Stimulated activated CD4-positive, alpha-beta T cell treated with anti-CD3 and anti-CD28 coated beads, Interleukin-2, amount 100 ng/mL, for 24 hours (primary cell): ENCODE results near the gene DPEP2.
"Not testable (repeated sequence)": the region's sequence is repeated elsewhere in the genome, so short reads cannot be mapped to it uniquely, and the experiment has no call there.

Source experiments
- DNase-seq, 2 donors: peaks; one replicate each; pipeline ENCODE4 v3.0.0-alpha.2; 2020

DPEP2 gene

DNA sequence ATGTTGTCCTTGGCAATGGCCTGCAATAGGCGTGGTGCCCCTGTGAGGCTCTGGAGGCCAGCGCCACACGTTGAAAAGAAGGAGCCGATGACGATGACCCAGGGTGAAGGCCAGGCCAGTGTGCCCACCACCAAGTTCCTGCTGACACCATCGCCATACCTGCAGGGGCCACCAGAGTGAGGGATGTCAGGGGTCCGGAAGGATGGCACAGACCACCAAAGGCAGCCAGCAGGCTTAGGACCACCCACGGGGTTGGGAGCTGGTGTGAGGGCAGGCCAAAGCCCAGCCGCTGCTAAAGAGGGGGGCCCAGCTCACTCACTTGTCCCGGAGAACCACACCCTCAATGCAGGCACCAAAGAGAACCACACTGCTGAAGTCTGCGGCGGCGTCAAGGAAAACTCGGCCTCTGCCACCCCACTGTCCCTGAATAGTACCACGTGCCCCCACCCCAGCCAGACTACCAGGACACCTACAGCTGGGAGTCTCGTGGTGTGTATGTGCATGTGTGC is 48.9 kb downstream of the DPEP2 start:
- no peak for DNase-seq

DNA sequence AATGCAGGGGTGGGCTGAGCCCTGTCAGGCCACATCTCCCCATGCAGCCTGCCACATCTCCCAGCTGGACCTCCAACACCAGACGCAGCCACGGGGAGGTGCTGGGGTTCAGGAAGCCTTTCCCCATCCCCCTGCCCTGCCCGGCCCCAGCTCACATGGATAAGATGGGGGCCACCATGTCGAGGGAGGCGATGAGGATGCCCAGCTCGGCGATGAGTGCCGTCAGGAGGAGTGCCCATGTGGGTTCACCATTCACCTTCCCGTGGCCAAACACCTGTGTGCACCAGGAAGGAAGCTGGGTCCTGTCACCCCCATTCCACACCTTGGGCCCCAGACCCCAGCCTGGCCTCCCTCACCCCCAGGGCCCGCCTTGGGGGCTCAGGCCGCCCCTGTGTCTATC is 49.6 kb downstream of the DPEP2 start:
- no peak for DNase-seq

DNA sequence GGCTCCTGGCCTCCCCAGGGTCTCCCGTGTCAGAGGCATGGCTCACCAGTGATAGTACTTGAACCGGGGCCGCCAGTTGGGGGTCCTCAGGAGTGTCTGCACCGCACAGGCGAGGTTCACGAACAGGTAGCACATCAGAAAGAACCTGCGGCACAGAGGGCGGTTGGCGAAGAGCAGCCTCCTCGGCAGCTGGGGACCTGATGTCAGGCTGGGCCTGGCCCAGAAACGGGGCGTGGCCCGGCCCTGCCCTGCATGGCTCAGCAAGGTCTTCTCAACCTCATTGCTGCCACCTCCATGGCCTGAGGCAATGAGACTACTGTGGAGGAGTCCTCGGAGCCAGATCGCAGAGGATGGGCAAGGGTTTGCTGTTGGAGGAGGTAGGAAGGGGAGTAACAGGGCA is 51.3 kb downstream of the DPEP2 start:
- DNase-seq = no peak

DNA sequence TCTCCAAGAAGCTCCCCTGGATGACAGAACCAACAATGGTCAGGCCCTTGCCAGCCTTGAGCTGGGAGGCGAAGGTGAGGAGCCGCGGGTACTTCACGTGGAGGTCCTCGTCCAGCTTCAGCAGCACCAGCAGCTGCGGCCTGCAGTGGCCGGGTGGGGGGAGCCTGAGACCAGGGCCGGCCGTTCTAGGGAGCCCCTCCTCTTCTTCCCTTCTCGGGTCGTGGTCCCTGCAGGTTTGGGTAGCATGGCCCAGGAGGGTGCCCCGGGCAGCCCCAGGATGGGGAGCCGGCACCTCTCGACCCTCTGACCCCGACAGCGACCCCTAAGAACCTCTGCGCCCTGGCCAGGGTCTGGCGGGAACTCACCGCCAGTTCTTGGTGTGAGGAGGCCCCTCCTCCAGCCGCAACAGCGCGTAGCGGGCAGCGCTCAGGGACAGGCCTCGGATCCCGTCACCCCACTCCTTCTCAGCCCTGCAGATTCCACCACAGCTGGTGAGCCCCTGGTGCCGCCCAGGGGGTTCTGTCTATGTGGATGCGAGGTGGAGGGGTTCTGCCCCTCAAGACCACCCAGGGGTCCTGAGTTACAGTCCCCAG is 52.2 kb downstream of the DPEP2 start:
- no peak for DNase-seq

DNA sequence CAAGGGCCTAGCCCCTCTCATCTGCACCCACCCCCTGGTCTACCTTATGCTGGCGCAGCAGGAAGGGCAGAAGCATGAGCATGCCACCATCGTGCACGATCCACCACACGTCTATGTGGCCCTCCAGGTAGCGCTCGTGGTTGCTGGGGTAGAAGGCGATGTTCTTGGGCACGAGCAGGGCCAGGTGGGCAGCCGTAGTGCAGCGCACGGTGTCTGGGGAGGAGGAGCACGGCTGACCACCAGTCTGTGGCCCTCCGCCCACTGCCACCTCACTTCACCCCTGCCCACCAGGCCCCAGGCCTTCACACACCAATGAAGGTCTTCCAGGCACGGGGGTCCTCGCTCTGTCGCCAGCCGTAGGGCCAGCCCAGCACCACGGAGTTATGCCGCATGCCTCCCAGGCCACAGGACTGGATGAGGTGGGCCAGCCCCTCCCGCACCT is 53.1 kb downstream of the DPEP2 start:
- no peak for DNase-seq

DNA sequence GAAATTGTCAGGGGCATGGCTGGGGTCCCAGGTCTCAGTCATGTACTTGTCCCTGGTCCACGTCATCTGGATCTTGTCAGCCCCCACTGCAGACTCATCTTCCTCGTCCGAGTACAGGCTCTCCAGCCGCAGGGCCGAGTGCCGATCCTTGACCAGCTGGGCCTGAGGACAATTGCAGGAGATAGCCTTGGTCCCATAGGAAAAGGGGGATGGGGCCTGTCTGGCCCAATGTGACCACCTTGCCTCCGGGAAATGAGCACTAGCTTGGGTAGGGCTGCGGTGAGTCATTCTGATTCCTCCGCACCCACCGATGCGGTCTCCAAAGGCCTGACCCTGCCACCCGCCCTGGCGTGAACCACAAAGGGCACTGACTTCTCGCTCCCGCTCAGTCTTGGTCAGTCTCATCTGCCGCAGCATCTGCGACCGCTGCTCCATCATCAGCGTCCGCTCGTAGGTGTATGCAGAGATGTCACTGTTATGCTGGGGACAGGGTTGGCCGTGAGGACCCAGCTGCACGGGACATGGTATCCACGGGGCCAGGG is 53.8 kb downstream of the DPEP2 start:
- DNase-seq = no peak

DNA sequence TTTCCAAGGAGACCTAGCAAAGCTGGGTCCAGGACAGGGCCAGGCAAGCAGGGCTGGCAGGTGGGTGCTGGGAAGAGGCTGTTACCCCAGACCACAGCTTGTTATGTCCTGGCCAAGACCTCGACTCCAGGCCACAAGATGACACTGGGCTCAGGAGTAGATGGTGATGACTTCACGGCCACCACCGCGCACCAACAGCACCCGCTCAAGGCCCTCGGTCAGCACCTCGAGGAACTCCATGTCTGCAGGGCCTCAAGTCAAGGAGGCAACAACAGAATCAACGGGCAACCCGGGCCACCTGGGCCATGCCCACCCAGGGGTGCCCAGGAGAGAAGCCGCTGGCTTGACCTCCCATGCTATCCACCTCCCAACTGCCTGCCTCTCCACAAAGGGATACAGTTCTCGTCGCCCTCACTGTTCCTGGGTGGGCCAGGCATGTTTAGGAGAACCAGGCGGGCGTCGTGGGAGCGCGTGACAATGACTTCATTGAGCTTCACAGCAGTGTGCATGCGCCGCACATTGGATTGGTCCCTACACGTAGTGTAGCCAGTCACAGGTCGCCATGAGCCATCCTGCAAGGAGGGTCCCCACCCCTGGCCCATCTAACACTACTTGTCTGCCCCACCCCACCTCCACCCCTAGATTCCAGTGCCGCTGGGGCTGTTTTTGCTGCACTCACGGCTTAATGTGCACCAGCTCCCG is 54.4 kb downstream of the DPEP2 start:
- no peak for DNase-seq

DNA sequence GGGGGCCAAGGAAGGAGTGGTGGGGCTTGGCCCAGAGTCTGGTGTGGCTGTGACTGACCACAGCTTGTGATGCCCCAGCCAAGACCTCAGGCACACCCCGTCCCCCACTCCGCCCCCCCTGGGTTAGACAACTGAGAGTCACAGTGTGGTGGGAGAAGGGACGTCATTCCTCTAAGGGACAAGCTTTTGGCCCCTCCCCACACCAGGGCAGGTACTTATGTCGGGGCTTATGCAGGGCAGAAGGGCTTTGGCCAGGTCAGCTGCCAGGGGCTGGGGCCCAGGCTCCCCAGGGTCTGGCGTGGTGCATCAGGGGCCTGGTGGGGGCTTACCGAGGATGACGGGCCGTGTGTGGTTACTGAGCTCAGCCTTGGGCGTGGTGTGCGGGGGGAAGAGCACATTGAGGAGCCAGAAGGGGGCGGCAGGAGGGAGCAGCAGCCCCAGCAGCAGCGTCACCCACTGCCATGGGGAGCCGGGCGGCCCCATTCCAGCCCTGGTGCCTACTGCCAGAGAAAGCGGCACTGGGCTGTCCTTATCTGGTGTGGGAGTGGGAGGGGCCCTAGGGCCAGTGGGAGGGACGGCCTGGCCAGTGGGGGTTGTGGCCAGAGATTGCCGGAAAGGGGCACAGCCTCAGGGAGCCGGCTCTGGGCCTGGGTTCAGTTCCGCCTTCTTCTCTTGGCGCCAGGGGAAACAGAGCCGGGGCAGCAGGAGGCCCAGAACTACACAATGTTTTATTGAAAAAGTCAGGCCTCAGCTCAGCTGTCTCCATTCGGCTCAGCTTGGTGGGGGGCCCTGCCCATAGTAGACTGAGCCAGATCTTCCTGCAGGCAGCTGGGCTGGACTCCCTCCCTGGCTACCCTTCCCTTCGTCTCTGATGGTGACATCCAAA is 55.4 kb downstream of the DPEP2 start, which contains the start of gene LCAT:
Gene LCAT (minus strand): TSS at position 502 of the 886 bp plus-strand sequence. CDS start 19 bp downstream, at position 483.
- no peak for DNase-seq

DNA sequence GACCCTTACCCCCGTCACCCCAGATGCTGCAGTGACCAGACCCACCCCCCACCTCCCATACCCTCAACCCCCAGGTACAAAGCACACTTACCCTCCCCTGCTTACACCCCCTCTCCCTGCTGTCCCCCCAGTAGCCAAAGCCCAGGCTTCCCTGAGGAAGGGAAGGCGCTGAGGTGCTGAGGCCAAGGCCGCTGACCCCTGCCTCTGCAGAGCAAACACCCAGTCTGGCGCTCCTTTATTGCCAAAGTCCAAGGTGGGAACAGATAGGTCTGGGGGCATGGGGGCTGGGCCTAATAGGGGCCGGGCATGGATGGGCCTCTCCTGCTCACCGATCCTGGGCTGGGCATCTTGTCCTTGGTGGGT is 56.0 kb downstream of the DPEP2 start:
- DNase-seq = no peak

DNA sequence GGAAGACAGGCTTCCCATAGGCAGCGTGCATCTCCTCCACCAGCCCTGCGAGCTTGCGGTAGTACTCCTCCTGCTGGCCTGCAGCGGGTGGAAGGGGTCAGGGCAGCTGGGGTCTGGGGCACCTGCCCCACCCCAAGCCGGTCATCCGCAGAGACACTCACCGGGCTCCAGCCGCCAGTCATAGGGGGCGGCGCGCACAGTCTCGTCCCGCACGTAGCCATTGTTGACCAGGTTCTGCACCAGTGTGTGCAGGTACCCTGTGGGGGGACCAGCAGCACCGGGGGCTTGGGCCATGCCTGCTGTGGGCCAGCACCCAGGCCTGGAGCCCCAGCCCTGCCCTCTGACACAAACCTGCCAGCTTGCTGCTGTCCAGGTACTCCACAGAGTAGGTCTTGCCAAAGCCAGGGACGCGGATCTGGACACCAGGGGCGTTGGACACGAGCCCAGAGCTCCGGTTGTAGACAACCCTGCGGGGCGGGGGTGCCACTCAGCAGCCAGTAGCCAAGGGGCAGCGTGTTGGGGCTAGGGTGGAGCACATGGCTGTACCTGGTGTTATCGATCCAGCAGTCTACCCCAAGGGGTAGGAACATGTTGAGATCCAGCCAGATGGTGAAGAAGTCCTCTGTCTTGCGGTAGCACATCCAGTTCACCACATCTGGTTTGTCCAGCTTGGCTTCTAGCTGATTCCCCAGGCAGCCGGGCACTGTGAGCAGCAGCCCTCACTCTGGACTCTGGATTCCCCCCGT is 56.6 kb downstream of the DPEP2 start:
- DNase-seq = no peak

DNA sequence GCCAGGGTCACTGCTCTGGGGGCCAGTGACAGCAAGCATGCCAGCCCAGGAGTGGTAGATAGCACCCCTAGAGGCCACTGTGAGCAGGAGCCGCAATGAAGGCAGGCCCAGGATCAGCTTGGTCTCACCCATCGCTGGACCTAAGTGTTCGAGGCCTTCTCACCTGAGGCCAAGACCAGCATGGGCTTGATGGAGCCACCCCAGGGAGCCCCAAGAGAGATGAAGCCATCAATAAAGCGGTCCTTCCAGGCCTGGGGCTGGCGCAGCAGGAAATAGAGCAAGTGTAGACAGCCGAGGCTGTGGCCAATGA is 57.1 kb downstream of the DPEP2 start:
- peak in 1 of 2 donors; percentile 50 for DNase-seq

DNA sequence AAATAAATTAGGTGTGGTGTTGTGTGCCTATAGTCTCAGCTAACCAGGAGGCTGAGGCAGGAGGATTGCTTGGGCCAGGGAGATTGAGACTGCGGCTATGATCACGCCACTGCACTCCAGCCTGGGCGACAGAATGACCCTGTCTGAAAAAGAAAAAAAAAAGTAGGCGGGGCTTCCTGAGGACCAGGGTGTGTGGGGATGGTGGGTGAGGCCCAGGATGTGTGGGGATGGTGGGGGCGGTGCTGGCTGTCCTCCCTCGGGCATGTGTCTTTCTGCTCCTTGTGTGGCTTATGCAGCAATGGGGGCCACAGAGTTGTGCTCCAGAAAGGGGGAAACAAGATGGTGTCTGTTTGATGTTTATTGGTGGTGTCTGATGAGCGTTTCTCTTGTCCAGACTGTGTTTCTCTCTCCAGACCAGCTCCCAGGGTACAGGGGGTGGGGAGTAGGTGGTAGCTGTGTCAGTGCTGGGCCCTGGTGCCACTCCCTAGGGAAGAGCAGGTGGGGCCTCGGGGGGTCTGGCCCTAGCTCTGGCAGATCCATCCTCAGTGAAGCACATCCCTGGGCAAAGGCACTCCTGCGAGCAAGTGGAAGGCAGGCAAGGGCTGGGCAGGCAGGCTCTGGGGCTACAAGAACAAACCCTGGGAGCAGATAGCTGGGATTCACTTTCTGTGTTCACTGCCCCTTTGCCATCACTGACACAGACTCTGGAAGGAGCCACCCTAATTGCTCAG is 57.6 kb downstream of the DPEP2 start:
- DNase-seq = no peak

DNA sequence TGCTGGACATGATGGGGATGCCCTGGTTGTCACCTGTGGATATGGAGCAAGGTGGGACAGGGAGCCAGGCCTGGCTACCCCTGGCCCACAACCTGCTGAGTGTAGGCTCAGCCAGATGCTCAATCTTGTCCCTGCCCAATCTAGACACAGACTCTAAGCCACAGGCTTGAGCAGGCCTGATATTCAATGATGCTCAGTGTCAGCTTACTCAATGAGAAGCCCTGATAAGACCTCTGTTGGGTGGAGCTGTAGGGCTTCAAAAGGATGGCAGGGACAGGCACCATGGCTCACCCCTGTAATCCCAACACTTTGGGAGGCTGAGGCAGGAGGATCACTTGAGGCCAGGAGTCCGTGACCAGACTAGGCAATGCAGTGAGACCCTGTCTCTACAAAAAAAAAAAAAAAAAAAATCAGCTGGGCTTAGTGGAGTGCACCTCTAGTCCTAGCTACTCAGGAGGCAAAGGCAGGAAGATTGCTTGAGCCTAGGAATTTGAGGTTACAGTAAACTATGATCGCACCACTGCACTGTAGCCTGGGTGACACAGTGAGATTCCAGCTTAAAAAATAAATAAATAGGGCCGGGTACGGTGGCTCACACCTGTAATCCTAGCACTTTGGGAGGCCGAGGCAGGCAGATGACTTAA is 58.7 kb downstream of the DPEP2 start:
- no peak for DNase-seq

DNA sequence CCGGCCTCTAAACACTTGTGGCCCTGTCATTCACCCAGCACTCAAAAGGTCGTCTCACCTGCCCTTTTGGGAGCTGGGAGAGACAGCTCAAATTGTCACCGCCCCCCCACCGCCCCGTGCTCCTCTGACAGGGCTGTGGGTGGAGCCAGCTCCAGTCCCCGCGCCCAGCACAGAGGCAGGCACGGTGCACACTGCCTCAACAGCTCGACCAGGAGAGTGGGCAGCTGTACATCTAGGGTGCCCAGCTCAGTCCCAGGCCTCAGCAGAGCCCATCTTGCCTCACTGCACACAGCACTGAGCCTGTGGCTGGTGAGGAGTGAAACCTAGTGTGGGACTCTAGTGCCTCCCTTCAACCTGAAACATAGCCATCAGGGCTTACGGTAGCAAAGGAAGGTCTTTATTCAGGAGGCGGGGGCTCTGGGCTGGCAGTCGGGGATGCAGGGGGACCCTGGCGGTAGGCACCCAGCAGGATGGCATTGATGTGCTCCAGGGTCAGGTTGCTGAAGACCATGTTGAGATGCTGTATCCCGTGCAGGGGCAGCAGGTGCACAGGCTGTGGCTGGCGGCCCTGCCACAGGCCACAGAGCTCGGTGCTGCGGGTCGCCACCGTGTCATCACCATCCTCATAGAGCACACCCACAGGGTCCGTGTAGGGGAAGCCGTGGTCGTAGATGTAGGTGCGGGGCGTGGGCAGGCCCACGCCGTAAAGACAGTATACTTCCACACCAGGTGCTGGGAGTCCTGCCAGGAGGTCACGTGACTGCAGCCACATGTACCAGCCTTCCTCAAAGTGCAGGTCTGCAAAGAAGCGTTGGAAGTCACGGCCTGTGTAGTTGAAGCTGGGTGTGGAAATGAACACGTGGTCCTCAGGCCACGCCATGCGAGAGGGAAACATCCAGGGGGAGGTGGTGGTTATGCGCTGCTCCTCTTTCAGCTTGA is 59.5 kb downstream of the DPEP2 start:
- DNase-seq = peak; percentile 56 to 71

DNA sequence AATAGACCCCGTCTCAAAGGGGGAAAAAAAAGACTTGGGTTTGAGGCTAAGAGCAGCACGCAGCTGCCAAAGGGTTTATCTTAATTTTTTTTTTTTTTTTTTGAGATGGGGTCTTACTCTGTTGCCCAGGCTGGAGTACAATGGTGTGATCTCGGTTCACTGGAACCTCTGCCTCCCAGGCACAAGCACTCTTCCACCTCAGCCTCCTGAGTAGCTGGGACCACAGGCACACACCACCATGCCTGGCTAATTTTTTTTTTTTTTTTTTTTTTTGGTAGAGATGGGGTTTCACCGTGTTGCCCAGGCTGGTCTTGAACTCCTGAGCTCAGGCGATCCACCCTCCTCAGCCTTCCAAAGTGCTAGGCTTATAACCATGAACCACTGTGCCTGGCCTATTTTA is 61.6 kb downstream of the DPEP2 start:
- DNase-seq = not testable (repeated sequence)
